H1 (cell line): ENCODE data around the gene SPCS3. TPM values are rescaled to one million over a fixed set of nuclear protein-coding genes. Genes with fewer than 3 reads are reported as not detected.

ENCODE experiments used
- CHD7 ChIP-seq: fragments of 300-600 bp; sonication (generic); IDR thresholded peaks from 2 replicates; pipeline ENCODE4 v1.7.1; 2012; ENCODE audit warnings: low read length, moderate library complexity, mild to moderate bottlenecking, inconsistent platforms; ENCODE audit not compliant: insufficient replicate concordance
- EZH2 ChIP-seq: fragments of 200-600 bp; sonication (generic); IDR thresholded peaks from 2 replicates; pipeline ENCODE4 v1.7.1; 2012; ENCODE audit warnings: low read depth, mild to moderate bottlenecking, moderate library complexity, low read length, inconsistent platforms; ENCODE audit not compliant: severe bottlenecking
- GTF2F1 ChIP-seq: IDR thresholded peaks from 2 replicates; pipeline ENCODE4 v1.6.1; 2012; ENCODE audit warnings: low read depth, low read length, improper control_type of control experiment, borderline replicate concordance
- KDM1A ChIP-seq: fragments of 200-600, 300-600 bp; sonication (generic); IDR thresholded peaks from 2 replicates; pipeline ENCODE4 v1.7.1; 2016; ENCODE audit warnings: mild to moderate bottlenecking, low read length, borderline replicate concordance
- KDM4A ChIP-seq: IDR thresholded peaks from one replicate; pipeline ENCODE4 v1.7.1; 2012; ENCODE audit warnings: low read depth, mild to moderate bottlenecking, moderate library complexity, low read length, inconsistent platforms; ENCODE audit not compliant: severe bottlenecking
- POLR2AphosphoS5 ChIP-seq: IDR thresholded peaks from 2 replicates; pipeline ENCODE4 v1.6.1; 2011; ENCODE audit warnings: low read depth, low read length
- RAD21 ChIP-seq, 2 experiments: IDR thresholded peaks in 1 of 2; conservative IDR thresholded peaks in 1 of 2; 2 replicates each; pipeline ENCODE4 v1.6.1; 2011; ENCODE audit warnings: low read depth in 2 of 2, low read length in 2 of 2, improper control_type of control experiment in 1 of 2, inconsistent platforms in 1 of 2, mild to moderate bottlenecking in 1 of 2, moderate library complexity in 1 of 2
- TAF1 ChIP-seq: IDR thresholded peaks from 2 replicates; pipeline ENCODE4 v1.6.1; 2011; ENCODE audit warnings: mild to moderate bottlenecking, low read depth, low read length
- TCF12 ChIP-seq: IDR thresholded peaks from 2 replicates; pipeline ENCODE4 v1.6.1; 2011; ENCODE audit warnings: low read depth, mild to moderate bottlenecking, low read length
- polyA plus RNA-seq, 7 experiments: library from polyadenylated mRNA; depleted of rRNA in 3 of 7; stranded (reverse) in 5 of 7; unstranded in 2 of 7; fragments of >200 nt in 5 of 7; fragments of 200-250 nt in 2 of 7; gene quantifications; 1 replicate in 5 of 7; 2 replicates in 1 of 7; 4 replicates in 1 of 7; pipeline versions ENCODE4 v1.2.1 to v1.2.3, GENCODE V29; 2011 to 2013; ENCODE audit warnings: missing spikeins in 2 of 7, mixed read lengths in 2 of 7
- total RNA-seq: library from RNA; stranded (reverse); fragmentation: NEBNext Ultra II Directional; extraction: Animal tissue kit (Norgen Biotek cat#: 25700); gene quantifications from 2 replicates; pipeline ENCODE4 v1.2.1, GENCODE V29; 2021

The SPCS3 gene
- total and polyA plus RNA-seq, 2 of the 8 experiments (the other 6 are each of a cell fraction or from before 2014, with no cell fraction given): 18.4 to 117 TPM

- no peak for TF ChIP-seq CHD7
- no peak for TF ChIP-seq GTF2F1
- TF ChIP-seq TCF12: no peak
- TF ChIP-seq KDM4A: no peak
- TF ChIP-seq TAF1: no peak
- no peak for TF ChIP-seq EZH2
- no peak for TF ChIP-seq KDM1A
- TF ChIP-seq RAD21 (IDR thresholded peaks at IDR 0.05 in 1 of 2, conservative IDR thresholded peaks at IDR 0.05 in 1 of 2; ENCODE audit: low read depth in 2 of 2, low read length in 2 of 2): no peak
- TF ChIP-seq POLR2AphosphoS5: no peak
Observed at GRCh38 chr4:176288020-176288419, 31.7 kb upstream of the SPCS3 start (continued).
